ENCODE results near the gene DUXB. TPM values are rescaled to one million over a fixed set of nuclear protein-coding genes. Genes with fewer than 3 reads are reported as not detected.
A peak's percentile ranks its signal among the peaks of the same experiment; 100 is the strongest.

The DUXB gene
- polyA plus RNA-seq, 1 donor (not counting 4 experiments of a cell fraction or from before 2014, with no cell fraction given) = not detected

GRCh38 chr16:75647492-75648264 is 53.6 kb downstream of the DUXB start, which contains the start of the genes KARS1 and TERF2IP:
KARS1 (minus strand) TSS chr16:75647665; CDS start chr16:75647639, 26 bp downstream.
TERF2IP (plus strand) TSS chr16:75647773; CDS start chr16:75647883, 110 bp downstream.
- no peaks in the 10 kb centered on the region for H3K9me3 ChIP-seq (ENCODE audit: control insufficient read depth, low read depth, low read length)
- H3K27me3 ChIP-seq (ENCODE audit: control insufficient read depth, extremely low read depth, insufficient read depth, low read length) = no peaks in the 10 kb centered on the region
- H3K9ac ChIP-seq (ENCODE audit: control insufficient read depth, extremely low read depth, insufficient read depth, low read length) = peak within 1 kb of the TSS; percentile 93
- H3K4me2 ChIP-seq (ENCODE audit: control insufficient read depth, extremely low read depth, insufficient read depth, low read depth, low read length) = peak within 1 kb of the TSS; percentile 95
- H3K27ac ChIP-seq (ENCODE audit: control insufficient read depth, insufficient read depth, low read length) = peak within 1 kb of the TSS; percentile 93
- FAIRE-seq (no peak), DNase-seq (ENCODE audit: low read depth, low spot score) (peak; percentile 41)
- peak within 1 kb of the TSS; percentile 93 for H2AFZ ChIP-seq (ENCODE audit: control insufficient read depth, low read length)
- peaks cover 0 to 17% of the 10 kb centered on the region in 2 experiments for H3K36me3 ChIP-seq (ENCODE audit: control insufficient read depth in 2 of 2, extremely low read depth in 1 of 2, insufficient read depth in 2 of 2, low read length in 2 of 2)
- H3K79me2 ChIP-seq (ENCODE audit: control insufficient read depth, insufficient read depth, low read length) = peaks cover 95% of the 10 kb centered on the region
- peaks cover 29% of the 10 kb centered on the region for H3K4me1 ChIP-seq (ENCODE audit: control insufficient read depth, extremely low read depth, insufficient read depth, low read length)
- peak within 1 kb of the TSS; percentile 78 to 95 (median 80) for H3K4me3 ChIP-seq (ENCODE audit: control insufficient read depth in 2 of 3, extremely low read depth in 1 of 3, insufficient read depth in 2 of 3, low read depth in 1 of 3, low read length in 3 of 3)
- H4K20me1 ChIP-seq (ENCODE audit: control insufficient read depth, extremely low read depth, insufficient read depth, low read length) = peaks cover 18% of the 10 kb centered on the region
- TF ChIP-seq EZH2 (IDR thresholded peaks at IDR 0.05; ENCODE audit: low read length) (no peak), CTCF (optimal IDR thresholded peaks at IDR 0.05 in 1 of 3, IDR thresholded peaks at IDR 0.05 in 1 of 3, conservative IDR thresholded peaks at IDR 0.05 in 1 of 3; ENCODE audit: extremely low read depth in 1 of 3, insufficient read depth in 2 of 3, low read length in 3 of 3) (no peak)
- H3K9me1 ChIP-seq (ENCODE audit: control insufficient read depth, extremely low read depth, insufficient read depth, low read length) = peaks cover 2% of the 10 kb centered on the region
- dilution Hi-C loops (cut with MboI; ENCODE audit: extremely low pct_ligation_motif_present, low sequenced_read_pairs) = no loop called here

- TF ChIP-seq CTCF (optimal IDR thresholded peaks at IDR 0.05 in 1 of 3, IDR thresholded peaks at IDR 0.05 in 1 of 3, conservative IDR thresholded peaks at IDR 0.05 in 1 of 3; ENCODE audit: extremely low read depth in 1 of 3, insufficient read depth in 2 of 3, low read length in 3 of 3) (no peak), EZH2 (IDR thresholded peaks at IDR 0.05; ENCODE audit: low read length) (no peak)
- H3K36me3 ChIP-seq (ENCODE audit: control insufficient read depth in 2 of 2, extremely low read depth in 1 of 2, insufficient read depth in 2 of 2, low read length in 2 of 2) = peaks cover 0 to 20% of the 10 kb centered on the region in 2 experiments
- H3K9ac ChIP-seq (ENCODE audit: control insufficient read depth, extremely low read depth, insufficient read depth, low read length) = peak overlapping the region; percentile 93
- peak overlapping the region; percentile 78 to 95 (median 80) for H3K4me3 ChIP-seq (ENCODE audit: control insufficient read depth in 2 of 3, extremely low read depth in 1 of 3, insufficient read depth in 2 of 3, low read depth in 1 of 3, low read length in 3 of 3)
- dilution Hi-C loops (cut with MboI; ENCODE audit: extremely low pct_ligation_motif_present, low sequenced_read_pairs) = no loop called here
- DNase-seq (ENCODE audit: low read depth, low spot score) (no peak), FAIRE-seq (no peak)
- peaks cover 95% of the 10 kb centered on the region for H3K79me2 ChIP-seq (ENCODE audit: control insufficient read depth, insufficient read depth, low read length)
- H3K27me3 ChIP-seq (ENCODE audit: control insufficient read depth, extremely low read depth, insufficient read depth, low read length) = no peaks in the 10 kb centered on the region
- H3K4me1 ChIP-seq (ENCODE audit: control insufficient read depth, extremely low read depth, insufficient read depth, low read length) = peaks cover 29% of the 10 kb centered on the region
- H4K20me1 ChIP-seq (ENCODE audit: control insufficient read depth, extremely low read depth, insufficient read depth, low read length) = peaks cover 18% of the 10 kb centered on the region
- H3K27ac ChIP-seq (ENCODE audit: control insufficient read depth, insufficient read depth, low read length) = peak overlapping the region; percentile 93
- no peaks in the 10 kb centered on the region for H3K9me3 ChIP-seq (ENCODE audit: control insufficient read depth, low read depth, low read length)
- peak overlapping the region; percentile 78 for H2AFZ ChIP-seq (ENCODE audit: control insufficient read depth, low read length)
- H3K9me1 ChIP-seq (ENCODE audit: control insufficient read depth, extremely low read depth, insufficient read depth, low read length) = peaks cover 2% of the 10 kb centered on the region
- H3K4me2 ChIP-seq (ENCODE audit: control insufficient read depth, extremely low read depth, insufficient read depth, low read depth, low read length) = peak overlapping the region; percentile 94
Measured at GRCh38 chr16:75647112-75647491, 54.2 kb downstream of the DUXB start.
